Posterior vena cava (tissue), 2 donors: ENCODE data around the gene FOXN4. TPM values are rescaled to one million over a fixed set of nuclear protein-coding genes. Genes with fewer than 3 reads are reported as not detected.
"Not testable (repeated sequence)": the region's sequence is repeated elsewhere in the genome, so short reads cannot be mapped to it uniquely, and the experiment has no call there.

ENCODE experiments used
- DNase-seq: peaks from one replicate; pipeline ENCODE4 v3.0.0-alpha.2; 2020; ENCODE audit warnings: low spot score
- intact Hi-C, 2 donors: fragments of 100-400 bp; cut with DNase I; formaldehyde crosslinking; loops; one replicate each; pipeline versions ENCODE4 v1.14.1 to v1.14.2; 2022 to 2023
- long read RNA-seq, 2 donors: library from polyadenylated mRNA; unstranded; transcript quantifications; one replicate each; pipeline ENCODE4 v2.0.0, GENCODE V29; 2020 to 2021
- total RNA-seq, 2 donors: library from RNA; stranded (reverse); fragmentation: NEBNext Ultra II Directional; extraction: Animal tissue kit (Norgen Biotek cat#: 25700); gene quantifications; one replicate each; pipeline ENCODE4 v1.2.1, GENCODE V29; 2021
- donor health status: DM: yes; HTN: yes; CAD: no.
- donor health status: DM: yes; HTN: yes; CAD: no.

Gene FOXN4, protein sequence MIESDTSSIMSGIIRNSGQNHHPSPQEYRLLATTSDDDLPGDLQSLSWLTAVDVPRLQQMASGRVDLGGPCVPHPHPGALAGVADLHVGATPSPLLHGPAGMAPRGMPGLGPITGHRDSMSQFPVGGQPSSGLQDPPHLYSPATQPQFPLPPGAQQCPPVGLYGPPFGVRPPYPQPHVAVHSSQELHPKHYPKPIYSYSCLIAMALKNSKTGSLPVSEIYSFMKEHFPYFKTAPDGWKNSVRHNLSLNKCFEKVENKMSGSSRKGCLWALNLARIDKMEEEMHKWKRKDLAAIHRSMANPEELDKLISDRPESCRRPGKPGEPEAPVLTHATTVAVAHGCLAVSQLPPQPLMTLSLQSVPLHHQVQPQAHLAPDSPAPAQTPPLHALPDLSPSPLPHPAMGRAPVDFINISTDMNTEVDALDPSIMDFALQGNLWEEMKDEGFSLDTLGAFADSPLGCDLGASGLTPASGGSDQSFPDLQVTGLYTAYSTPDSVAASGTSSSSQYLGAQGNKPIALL
- total RNA-seq = not detected
- long read RNA-seq, donor 1 = 0 reads
- long read RNA-seq, donor 2 = 0 reads

DNA sequence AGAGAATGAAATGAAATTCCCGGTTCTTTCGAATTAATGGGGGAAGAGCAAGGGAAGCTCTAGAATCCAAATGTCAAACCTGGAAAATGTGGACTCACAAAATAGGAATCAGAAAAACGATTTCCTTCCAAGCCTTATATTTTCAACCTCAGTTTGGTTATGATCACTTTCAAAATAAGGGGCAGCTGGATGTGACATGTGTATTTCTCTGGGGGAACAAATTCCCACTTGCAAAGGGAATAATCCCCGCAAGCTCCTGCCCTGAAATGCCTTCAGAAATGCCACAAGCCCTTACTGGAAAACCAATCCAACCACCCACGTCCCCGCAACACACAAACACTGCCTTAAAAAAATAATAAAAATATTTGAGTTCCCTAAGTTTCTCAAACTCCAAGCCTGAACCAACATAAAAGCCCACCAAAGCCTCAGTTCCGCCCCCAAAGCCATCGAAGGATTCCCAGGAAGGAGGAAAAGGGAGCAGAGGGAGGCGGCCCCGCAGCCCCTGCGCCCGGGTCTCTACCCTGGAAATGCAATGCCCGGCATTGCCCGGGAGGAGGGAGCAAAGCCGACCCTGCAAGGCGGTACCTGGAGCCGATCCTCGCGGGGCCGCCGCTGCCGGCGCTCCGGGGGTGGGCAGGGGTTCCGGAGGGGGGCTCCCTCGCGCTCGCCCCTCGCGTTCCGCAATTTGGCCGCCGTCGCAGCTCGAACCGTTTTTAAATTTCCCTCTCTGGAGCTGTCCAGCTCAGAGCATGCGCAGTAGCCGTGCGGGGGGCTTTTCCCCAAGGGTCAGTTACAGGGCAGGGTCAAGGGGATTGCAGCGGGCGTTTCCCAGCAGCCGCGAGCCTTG is at the start of gene FOXN4:
Gene FOXN4 (minus strand): TSS at position 751 of the 847 bp plus-strand sequence. CDS start 963 bp downstream, outside the sequence.
- intact Hi-C loops = no loop called here
- no peak for DNase-seq

DNA sequence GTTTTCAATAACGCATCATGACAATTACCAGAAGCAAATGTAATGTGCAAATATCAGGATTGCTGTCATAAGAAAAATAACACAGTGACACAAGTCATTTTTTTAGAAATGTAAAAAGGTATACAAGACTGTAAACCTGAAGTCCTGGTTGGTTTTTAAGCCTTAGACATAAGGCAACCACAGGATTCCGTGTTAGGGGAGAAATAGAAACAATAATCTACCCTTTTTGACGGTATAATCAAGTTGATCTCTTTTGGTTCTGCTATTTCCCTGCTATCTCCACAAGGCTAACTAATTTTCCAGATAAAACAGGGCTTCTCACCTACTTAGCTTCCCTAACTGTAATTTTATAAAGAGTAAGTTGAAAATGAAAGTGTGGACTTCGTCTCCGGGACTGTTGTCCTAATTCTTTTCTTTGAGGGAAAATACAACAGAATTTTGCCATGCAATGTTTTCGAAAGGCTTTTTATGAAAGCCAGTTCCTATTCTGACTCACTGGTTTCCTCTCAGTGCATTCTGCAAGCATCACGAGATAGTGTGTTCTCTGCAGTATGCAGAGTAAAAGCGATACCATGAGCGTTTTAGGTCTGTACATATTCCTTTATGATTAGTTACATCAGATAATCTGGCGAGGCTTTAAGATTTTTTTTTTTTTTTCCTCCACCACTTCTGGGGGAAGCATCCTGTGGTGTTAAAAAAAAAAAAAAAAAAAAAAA is 49.2 kb upstream of the FOXN4 start:
- intact Hi-C loops = no loop called here
- no peak for DNase-seq

DNA sequence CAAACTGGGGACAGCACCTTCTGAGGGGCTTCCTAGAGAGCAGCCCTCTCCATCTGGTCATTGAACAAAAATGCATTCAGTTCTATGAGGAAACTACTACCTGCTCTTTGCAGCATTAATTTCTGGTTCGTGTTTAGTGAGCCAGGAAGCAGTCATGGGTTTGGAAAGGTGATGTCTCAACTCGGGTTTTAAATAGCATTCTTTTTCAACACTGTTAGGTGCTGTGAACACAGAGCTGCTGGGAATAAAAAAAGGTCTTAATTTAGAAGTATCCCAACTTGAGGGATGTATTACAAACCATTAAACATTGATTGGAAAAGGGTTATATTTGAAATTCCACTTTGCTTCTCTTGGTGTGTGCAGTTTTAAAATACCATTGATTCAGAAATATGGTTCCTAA is 47.9 kb upstream of the FOXN4 start:
- no peak for DNase-seq
- intact Hi-C loops = no loop called here

DNA sequence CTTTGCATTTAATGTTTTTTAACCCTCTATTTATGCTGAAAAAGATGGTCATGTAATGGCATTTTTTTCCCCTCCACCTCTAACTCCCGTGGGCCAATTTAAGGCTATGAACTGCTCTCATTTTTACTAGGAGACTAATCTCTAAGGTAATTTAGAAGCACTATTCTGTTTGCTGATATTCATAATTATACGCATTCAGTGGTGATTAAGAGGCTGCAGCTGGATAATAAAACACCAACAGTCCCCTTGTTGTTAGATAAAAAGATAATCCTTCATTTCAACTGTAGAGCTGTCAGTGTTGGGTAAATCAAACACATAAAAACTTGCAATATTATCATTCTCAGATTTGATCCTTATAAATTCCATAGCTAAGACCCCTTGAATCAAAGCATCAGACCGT is 47.5 kb upstream of the FOXN4 start:
- no peak for DNase-seq
- intact Hi-C loops = no loop called here

DNA sequence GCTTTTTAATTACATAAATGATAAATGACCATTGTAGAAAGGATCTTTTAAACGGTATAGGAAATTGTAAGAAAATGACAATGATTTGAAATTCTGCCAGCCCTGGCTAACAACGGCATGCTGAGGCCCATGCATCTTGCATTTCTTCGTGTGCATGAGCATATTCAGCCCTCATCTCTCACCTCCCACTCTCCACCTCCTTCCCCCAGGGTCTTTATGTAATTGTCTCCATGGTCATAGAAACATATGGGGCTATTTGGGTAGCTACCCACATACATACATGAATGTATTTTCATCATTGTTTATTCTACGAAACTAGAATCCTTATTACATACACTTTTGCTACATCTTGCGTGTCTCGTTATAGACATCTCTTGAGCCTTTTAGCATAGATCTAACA is 43.1 kb upstream of the FOXN4 start:
- intact Hi-C loops = no loop called here
- DNase-seq = no peak

DNA sequence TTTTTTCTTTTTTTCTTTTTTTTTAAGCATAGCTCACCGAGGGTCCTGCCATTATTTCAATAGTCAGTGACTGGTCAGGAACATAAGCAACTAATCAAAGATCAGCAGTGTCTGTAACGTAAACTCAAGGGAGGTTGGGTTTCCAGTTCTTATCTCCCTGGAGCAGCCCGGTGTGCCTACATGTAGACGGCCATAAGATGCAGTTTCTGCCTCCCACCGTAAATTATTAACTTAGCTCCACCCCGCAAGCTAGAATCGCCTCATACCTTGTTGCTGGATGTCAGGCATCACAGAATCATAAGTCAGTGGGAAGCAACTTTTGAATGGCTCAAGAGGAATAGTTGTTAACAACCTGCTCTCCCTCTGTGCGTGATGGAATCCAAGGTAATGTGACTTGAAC is 38.5 kb upstream of the FOXN4 start, which contains the start of gene MYO1H:
Gene MYO1H (plus strand): TSS at position 312 of the 400 bp plus-strand sequence. CDS start 61 bp downstream, at position 373.
- intact Hi-C loops = no loop called here
- no peak for DNase-seq

DNA sequence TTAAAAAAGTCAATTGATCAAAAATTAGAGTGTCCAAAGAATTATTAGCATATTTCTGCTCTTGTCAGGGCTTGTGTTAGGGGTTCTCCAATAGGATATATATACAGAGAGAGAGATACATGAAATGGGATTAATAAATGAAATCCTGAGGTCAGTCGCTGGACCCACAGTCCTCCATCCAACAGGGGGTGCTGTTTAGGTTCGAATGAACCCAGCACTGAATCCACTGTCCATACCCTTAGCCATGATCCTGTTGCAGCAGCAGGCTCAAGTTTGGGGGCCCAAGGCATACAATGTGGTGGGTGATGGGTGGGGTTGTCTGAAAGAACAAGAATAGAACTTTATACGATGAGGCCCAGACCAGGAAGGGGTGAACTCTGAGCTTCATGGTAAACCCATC is 37.8 kb upstream of the FOXN4 start:
- intact Hi-C loops = no loop called here
- no peak for DNase-seq

DNA sequence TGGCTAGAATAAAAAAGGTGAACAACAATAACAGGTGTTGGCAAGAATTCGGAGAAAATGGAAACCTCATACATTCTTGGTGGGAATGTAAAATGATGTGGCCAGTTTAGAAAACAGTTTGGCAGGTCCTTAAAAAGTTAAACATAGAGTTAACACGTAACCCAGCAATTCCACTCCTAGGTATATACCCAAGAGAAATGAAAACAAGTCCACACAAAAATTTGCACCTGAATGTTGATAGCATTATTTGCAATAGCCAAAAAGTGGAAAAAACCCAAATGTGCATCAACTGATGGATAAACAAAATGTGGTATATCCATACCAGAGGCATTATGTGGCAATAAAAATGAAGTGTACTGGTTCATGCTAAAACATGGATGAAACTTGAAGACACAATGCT is 36.3 kb upstream of the FOXN4 start:
- intact Hi-C loops = no loop called here

DNA sequence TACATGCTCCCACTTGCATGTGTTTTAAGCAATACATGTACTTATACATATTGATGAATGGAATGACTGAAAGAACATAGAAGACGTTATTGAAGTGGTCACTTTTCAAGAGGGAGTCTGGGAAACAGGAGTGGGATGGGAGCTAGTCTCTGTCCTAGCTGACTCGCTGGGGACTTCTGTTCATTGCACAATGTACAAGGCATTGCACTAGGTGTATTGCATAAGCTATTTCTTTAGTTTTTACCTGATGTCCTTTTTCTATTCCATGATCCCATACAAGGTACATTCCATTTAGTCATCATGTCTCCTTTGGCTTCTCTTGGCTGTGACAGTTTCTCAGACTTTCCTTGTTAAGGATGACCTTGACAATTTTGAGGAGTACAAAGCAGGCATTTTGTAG is 34.6 kb upstream of the FOXN4 start:
- DNase-seq = no peak
- intact Hi-C loops = no loop called here

More for the DNA sequence above, 36.3 kb upstream of the FOXN4 start:
- DNase-seq = no peak

DNA sequence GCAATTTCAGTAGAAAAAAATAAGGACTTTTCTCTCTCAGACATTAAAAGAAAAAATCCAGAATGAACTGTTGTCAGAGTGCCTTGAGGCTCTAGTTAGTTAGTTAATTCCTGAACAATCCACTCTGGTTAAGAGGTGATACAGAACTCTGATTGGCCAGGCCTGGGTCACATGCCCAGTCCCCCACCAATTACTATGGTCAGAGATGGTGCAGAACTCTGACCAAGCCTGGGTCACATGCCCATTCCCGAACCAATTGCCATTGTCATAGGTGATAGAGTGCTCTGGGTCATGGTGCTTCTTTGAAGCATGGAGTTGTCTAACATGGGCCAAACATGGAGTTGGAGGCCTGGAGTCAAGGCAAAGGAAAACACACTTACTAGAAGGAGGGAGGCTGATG is 27.5 kb upstream of the FOXN4 start:
- DNase-seq = no peak

DNA sequence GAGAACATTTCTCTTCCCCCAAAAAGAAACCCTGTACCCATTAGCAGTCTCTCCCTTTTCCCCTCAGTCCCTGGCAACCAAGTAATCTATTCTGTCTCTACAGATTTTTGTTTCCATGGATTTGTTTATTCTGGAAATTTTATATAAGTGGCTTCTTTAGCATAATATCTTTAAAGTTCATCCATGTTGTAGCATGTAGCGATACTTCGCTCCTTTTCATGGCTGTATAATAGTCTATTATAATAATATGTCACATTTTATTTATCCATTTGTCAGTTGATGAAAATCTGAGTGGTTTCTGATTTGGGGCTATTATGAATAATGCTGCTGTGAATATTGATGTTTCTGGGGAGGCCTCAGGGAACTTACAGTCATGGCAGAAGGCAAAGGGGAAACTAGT is 25.8 kb upstream of the FOXN4 start:
- no peak for DNase-seq
- intact Hi-C loops = no loop called here

More for the DNA sequence above, 27.5 kb upstream of the FOXN4 start:
- intact Hi-C loops = no loop called here

DNA sequence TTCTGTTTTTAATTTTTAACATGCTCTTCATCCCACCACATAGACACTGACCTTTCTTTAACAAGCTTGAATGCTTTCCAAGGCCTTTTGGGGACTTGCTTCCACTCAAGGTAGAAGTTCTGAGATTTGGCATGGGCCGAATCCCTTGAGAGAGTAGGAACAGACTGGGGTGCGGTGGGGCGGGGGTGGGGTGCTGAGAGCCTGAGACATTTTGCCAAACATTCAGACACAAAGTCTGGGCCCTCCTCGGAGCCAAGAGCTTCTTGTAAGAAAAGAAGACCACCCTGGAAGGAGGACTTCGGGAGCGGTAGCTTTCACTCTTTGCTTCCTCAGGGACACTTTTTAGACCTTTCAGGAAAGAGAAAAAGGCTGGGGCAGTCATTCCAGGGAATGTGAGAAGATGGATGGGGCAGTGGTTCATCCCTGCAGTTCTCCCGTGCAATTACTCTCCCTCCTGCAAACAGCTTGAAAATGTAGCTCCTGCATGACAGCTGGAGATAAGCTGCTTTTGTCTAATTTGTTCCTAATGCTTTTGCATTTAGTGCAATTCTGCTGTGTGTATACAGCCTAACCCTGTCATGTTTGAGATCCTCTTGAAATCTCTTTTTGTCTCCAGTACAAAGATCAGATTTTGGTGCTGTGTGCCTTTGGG is 22.3 kb upstream of the FOXN4 start:
- intact Hi-C loops = no loop called here
- no peak for DNase-seq

DNA sequence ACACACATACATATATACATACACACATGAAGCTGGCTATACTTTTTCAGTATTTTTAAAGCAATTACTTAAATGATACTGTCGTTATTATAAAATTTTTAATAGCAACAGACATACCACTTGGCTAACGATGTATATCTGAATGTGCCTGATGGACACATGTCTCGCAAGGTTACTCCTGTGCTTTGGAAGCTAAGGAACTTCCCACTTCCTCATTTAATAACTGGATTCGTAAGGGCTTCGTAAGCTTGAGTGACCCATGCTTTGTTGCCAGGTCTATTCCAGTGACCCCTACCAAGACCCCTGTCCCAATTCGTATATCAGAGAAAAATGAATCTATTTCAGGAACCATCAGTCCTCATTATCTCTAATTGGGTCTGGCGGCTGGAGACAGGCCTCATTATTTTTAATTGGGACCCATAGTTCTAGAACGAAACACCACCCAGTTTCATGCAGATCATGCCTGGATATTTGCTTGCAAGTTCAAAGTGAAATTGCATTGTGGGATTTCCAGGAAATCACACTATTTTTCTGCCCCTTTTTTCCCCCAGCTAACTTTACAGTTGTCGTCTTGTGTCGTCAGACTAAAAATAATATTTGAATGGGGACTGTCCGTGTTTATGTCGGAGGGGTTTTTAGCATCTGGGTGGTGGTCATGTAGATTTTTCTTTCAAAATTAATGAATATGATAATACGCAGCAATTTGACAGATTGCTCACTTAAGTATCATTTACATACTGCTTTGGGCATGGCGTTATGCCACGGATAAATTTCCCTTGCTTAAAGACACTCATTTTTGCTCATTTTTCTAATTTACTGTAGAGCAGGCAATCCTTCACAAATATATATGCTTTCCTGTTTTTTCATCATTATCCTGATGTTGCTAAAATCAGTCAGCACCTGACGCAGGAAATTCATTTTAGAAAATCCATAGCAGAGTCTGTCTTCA is 21.5 kb upstream of the FOXN4 start:
- intact Hi-C loops = no loop called here
- DNase-seq = no peak

DNA sequence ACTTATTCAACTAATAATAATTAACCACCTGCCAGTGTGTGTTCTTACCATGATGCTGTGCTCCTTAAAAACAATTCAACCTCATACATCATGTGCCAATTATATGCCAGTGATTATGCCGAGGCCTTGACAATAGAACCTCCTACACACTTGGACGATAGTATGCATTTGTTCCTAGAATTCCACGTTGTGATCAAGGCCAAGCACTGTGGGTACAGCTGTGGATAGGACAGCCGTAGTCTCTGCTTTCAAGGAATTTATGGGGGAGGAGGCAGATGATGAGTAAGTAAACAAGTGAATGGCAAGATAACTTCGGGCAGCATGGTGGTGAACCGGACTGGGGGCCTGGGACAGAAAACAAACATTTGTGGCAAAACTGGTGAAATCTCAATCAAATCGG is 20.6 kb upstream of the FOXN4 start:
- no peak for DNase-seq
- intact Hi-C loops = no loop called here

DNA sequence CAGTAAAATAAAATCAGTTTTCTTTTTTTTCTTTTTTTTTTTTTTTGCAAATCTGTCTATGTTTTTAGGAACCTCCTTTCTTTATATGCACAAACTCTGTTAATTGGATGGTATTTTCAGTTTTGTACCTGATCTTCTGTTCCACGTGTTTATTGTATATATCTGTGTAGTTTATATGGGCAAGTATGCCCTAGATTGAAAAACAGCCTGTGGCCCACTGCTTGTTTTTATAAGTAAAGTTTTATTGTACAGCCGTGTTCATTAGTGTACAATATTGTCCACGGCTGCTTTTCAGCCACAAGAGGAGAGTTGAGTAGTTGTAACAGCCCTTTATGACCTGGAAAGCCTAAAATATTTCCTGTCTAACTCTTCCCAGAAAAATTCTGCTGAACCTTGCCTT is 19.9 kb upstream of the FOXN4 start:
- intact Hi-C loops = no loop called here
- DNase-seq = no peak

DNA sequence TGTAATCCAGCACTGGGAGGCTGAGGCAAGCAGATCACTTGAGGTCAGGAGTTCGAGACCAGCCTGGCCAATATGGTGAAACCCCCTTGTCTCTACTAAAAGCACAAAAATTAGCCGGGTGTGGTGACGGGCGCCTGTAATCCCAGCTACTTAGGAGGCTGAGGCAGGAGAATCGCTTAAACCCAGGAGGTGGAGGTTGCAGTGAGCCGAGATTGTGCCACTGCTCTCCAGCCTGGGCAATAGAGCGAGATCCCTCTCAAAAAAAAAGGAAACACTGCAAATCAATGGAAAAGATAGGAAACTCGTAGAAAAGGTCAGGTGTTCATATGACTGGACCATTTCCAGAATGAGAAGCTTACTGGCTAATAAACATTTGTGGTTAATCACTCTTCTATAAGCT is 12.2 kb upstream of the FOXN4 start:
- intact Hi-C loops, DNase-seq: not testable (repeated sequence)

DNA sequence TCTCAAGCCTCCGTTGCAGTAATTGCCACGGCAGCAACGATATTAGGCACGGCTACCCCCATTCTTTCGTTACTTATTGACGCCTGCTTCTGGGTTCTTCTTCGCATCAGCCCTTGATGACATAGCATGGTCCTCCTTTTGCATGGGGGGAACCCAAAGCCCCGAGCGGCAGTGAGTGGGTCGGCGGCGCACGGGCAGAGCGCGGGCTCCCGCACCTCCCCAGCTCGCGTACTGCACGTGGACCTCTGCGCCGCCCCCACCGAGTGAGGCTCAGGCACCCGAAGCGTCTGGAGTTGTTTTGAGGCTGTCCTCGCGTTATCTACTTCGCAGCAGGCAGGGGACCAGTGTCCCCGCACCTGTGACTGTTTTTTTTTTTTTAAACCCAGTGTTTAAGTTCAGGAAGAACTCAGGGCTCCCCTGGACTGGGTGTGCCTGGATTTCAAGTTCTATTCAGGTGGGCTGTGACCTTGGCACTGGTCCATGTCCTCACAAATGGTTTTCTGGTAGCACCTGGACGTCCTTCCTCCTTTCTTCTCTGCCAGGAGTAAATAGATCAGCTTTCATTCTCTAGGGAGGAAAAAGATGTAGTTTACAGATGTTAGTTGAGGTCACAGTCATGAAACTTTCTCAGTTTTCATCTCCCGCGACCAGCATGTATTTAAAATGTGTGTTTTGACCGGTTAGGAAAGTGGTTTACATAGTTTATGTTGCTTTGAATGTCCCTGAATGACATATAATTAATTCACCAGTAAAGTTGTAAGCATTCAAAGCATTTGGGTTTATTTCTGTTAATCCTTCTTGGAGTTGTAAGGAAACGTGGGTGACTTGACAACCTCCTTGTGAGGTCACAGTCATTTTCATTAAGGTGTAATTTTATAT is 1.4 kb upstream of the FOXN4 start:
- intact Hi-C loops = no loop called here

More for the DNA sequence above, 1.4 kb upstream of the FOXN4 start:
- DNase-seq = no peak
